Stomach (tissue), 4 donors: ENCODE results near the gene UBXN7.

ENCODE experiments used
- CTCF ChIP-seq, 7 experiments: fragments of 450-650 bp in 4 of 7; fragments of 200-600 bp in 3 of 7; sonication (generic) in 3 of 7; IDR thresholded peaks; one replicate each; pipeline ENCODE4 v1.5.1; 2016 to 2019; ENCODE audit warnings: antibody characterized with exemption in 7 of 7, control low read depth in 2 of 7, mild to moderate bottlenecking in 1 of 7
- POLR2A ChIP-seq, 4 donors: fragments of 450-650 bp; IDR thresholded peaks; one replicate each; pipeline ENCODE4 v1.6.1; 2016; ENCODE audit warnings: antibody characterized with exemption in 4 of 4, control low read depth in 2 of 4, mild to moderate bottlenecking in 1 of 4, moderate library complexity in 1 of 4
- POLR2AphosphoS5 ChIP-seq, 3 donors: sonication (generic); formaldehyde crosslinking; IDR thresholded peaks; one replicate each; pipeline ENCODE4 v1.6.1; 2016; ENCODE audit warnings: antibody characterized with exemption in 3 of 3

- TF ChIP-seq CTCF (IDR thresholded peaks at IDR 0.05) (no peak), POLR2A (IDR thresholded peaks at IDR 0.05) (no peak), POLR2AphosphoS5 (IDR thresholded peaks at IDR 0.05) (no peak)
These were observed 40.1 kb upstream of the UBXN7 start for GRCh38 chr3:196472286-196472685.
